ENCODE data around the gene PCOLCE2. TPM values are rescaled to one million over a fixed set of nuclear protein-coding genes. Genes with fewer than 3 reads are reported as not detected.
A peak's percentile ranks its signal among the peaks of the same experiment; 100 is the strongest.

PCOLCE2 gene
- total RNA-seq, 1 experiment from 2014 or later = 23.9 TPM

DNA sequence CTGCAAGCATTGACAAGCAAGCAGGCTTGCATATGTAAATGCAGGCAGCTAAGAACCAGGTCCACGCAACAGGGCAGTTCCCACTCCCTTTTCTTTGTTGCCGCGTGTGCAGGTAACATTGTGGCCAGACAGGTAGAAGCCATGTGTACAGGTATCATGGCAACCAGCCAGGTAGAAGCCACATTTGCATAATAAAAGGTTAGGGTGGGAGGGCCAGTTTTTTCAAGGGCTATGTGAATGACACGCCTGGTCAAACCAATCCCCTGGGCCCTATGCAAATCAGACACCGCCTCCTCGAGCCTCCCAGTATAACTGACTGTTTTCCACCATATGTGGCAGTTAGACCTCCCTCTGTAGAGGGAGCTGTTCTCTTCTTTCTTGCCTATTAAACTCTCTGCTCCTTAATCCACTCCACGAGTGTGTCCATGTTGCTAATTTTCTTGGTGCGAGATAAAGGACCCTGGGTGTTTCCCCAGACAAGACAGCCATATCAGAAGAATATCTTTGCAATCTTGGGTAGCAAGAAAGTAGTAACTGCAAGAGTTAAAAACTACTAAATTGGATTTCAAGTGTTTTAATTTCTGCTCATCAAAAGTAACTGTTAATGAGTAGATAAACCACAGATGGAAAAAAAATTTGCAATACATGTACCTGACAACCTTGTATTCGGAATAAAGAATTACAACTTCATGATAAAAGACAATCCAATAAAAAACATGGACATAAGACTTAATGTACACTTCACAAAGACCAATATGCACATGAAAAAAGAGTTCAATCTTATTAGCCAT, 21.8 kb downstream of the PCOLCE2 start:
- Histone ChIP-seq H3K4me3 (ENCODE audit: low read length) (no peak overlapping the region), H3K9me3 (ENCODE audit: low read length) (no peaks in the 10 kb centered on the region), H3K9ac (ENCODE audit: low read length) (no peak overlapping the region), H3K4me1 (ENCODE audit: insufficient read depth, low read length) (peaks cover 14% of the 10 kb centered on the region), H3F3A (ENCODE audit: low read length, unreplicated experiment) (no peaks in the 10 kb centered on the region), H4K20me1 (ENCODE audit: low read length) (no peaks in the 10 kb centered on the region), H3K36me3 (ENCODE audit: low read depth, low read length) (no peaks in the 10 kb centered on the region), H3K27ac (ENCODE audit: low read length) (no peak overlapping the region), H3K79me2 (ENCODE audit: low read length) (no peaks in the 10 kb centered on the region), H3K9me2 (replicated peaks; ENCODE audit: low read length) (no peaks in the 10 kb centered on the region), H3K4me2 (ENCODE audit: low read length) (no peak overlapping the region), H3K27me3 (ENCODE audit: low read length) (no peaks in the 10 kb centered on the region), H2AFZ (ENCODE audit: low read length) (no peak overlapping the region)
- TF ChIP-seq, protein P1, sequence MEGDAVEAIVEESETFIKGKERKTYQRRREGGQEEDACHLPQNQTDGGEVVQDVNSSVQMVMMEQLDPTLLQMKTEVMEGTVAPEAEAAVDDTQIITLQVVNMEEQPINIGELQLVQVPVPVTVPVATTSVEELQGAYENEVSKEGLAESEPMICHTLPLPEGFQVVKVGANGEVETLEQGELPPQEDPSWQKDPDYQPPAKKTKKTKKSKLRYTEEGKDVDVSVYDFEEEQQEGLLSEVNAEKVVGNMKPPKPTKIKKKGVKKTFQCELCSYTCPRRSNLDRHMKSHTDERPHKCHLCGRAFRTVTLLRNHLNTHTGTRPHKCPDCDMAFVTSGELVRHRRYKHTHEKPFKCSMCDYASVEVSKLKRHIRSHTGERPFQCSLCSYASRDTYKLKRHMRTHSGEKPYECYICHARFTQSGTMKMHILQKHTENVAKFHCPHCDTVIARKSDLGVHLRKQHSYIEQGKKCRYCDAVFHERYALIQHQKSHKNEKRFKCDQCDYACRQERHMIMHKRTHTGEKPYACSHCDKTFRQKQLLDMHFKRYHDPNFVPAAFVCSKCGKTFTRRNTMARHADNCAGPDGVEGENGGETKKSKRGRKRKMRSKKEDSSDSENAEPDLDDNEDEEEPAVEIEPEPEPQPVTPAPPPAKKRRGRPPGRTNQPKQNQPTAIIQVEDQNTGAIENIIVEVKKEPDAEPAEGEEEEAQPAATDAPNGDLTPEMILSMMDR (conservative IDR thresholded peaks at IDR 0.05; ENCODE audit: low read depth, low read length) = peak; percentile 34; the same call in 1 of the 2 replicates
- TF ChIP-seq EZH2 (IDR thresholded peaks at IDR 0.05; ENCODE audit: low read length, unreplicated experiment) = no peak
- ChIA-PET CTCF (no interaction called here), POLR2A (ENCODE audit: unreplicated experiment) (no interaction called here)
- no TSS peak for BruUV-seq (replicated peaks)
- no peak for ATAC-seq
- intact Hi-C loops (cut with micrococcal nuclease) = no loop called here
- peak; percentile 11 for DNase-seq

DNA sequence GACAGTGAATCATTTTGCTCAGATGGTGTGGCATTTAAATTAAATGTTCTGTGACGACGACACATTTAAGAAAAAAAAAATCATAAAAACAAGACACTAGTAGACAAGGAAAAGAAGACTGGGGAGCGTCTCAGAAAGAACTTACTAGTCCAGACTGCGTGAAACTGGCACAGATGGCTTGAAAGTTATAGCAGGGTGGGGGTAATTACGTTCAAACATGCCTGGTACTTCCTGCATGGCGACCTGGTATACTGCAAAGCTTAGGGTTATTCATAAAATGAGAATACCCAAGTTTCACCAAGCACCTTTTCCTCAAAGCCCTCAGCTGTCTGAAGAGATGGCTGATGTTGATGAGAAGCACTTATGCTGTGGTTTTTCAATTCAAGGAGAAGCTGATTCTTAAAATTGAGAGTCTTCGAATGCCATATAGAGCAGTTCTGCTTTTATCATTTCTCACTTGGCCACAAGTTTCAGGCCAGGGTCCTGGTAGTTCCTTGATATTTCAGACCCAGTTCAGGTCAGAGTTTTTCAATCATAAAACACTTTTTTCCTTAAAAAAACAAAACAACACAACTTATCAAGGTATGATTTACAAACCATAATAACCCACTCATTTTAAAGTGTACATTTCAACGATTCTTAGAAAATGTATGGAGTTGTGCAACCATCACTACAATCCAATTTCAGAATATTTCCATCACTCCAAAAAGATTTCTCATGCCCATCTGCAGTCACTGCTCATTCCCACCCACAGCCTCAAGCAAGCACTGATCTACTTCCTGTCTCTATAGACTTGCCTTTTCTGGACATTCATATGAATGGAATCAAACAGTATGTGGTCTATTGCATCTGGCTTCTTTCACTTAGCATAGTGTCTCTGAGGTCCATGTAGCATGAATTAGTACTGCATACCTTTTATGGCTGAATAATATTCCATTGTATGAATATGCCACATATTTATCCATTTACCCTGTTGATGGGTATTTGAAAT, 24.7 kb downstream of the PCOLCE2 start:
- DNase-seq (no peak), ATAC-seq (no peak)
- H3K9me3 ChIP-seq (ENCODE audit: low read length) = no peaks in the 10 kb centered on the region
- intact Hi-C loops (cut with micrococcal nuclease) = no loop called here
- ChIA-PET POLR2A (ENCODE audit: unreplicated experiment) (no interaction called here), CTCF (no interaction called here)
- H3K27ac ChIP-seq (ENCODE audit: low read length) = no peak overlapping the region
- H3K4me1 ChIP-seq (ENCODE audit: insufficient read depth, low read length) = peaks cover 14% of the 10 kb centered on the region
- H3K4me2 ChIP-seq (ENCODE audit: low read length) = peak overlapping the region; percentile 62
- H4K20me1 ChIP-seq (ENCODE audit: low read length) = no peaks in the 10 kb centered on the region
- no peak overlapping the region for H2AFZ ChIP-seq (ENCODE audit: low read length)
- no peaks in the 10 kb centered on the region for H3K9me2 ChIP-seq (replicated peaks; ENCODE audit: low read length)
- no peaks in the 10 kb centered on the region for H3K36me3 ChIP-seq (ENCODE audit: low read depth, low read length)
- H3F3A ChIP-seq (ENCODE audit: low read length, unreplicated experiment) = no peaks in the 10 kb centered on the region
- H3K9ac ChIP-seq (ENCODE audit: low read length) = no peak overlapping the region
- no peak overlapping the region for H3K4me3 ChIP-seq (ENCODE audit: low read length)
- H3K27me3 ChIP-seq (ENCODE audit: low read length) = no peaks in the 10 kb centered on the region
- H3K79me2 ChIP-seq (ENCODE audit: low read length) = no peaks in the 10 kb centered on the region
- no TSS peak for BruUV-seq (replicated peaks)
- TF ChIP-seq, protein P1 (conservative IDR thresholded peaks at IDR 0.05; ENCODE audit: low read depth, low read length) = no peak
- TF ChIP-seq EZH2phosphoT487 (IDR thresholded peaks at IDR 0.05; ENCODE audit: borderline replicate concordance, low read length) (no peak), EZH2 (IDR thresholded peaks at IDR 0.05; ENCODE audit: low read length, unreplicated experiment) (no peak)

Data from PC-3 (cell line).